K562 (cell line): ENCODE results near the gene PI4K2B.

Experiments
- CTCF ChIP-seq, 3 experiments: IDR thresholded peaks in 2 of 3; conservative IDR thresholded peaks in 1 of 3; 2 replicates each; pipeline ENCODE4 v1.5.1; 2011 to 2012; ENCODE audit warnings: low read length in 3 of 3, mild to moderate bottlenecking in 3 of 3, control low read depth in 2 of 3, improper control_type of control experiment in 1 of 3, inconsistent platforms in 1 of 3, low read depth in 1 of 3, mixed read lengths in 1 of 3, moderate library complexity in 1 of 3; ENCODE audit not compliant: insufficient read depth in 2 of 3
- EZH2 ChIP-seq: IDR thresholded peaks from 2 replicates; pipeline ENCODE4 v1.6.1; 2012; ENCODE audit warnings: low read depth, mild to moderate bottlenecking, inconsistent platforms, low read length, borderline replicate concordance
- HEY1 ChIP-seq: fragments of 250-450 bp; sonication (Bioruptor Pico); IDR thresholded peaks from 2 replicates; pipeline ENCODE4 v1.5.0; 2020; ENCODE audit warnings: mild to moderate bottlenecking, moderate library complexity, borderline replicate concordance
- L3MBTL2 ChIP-seq: fragments of 450-650 bp; IDR thresholded peaks from 2 replicates; pipeline ENCODE4 v1.6.1; 2016; ENCODE audit warnings: mild to moderate bottlenecking, moderate library complexity
- SOX6 ChIP-seq: fragments of 450-650 bp; IDR thresholded peaks from 2 replicates; pipeline ENCODE4 v1.6.1; 2014; ENCODE audit warnings: mild to moderate bottlenecking
- SRF ChIP-seq, 2 experiments: fragments of 250-450, 450-650 bp in 1 of 2; sonication (Bioruptor Pico) in 1 of 2; sonication (generic) in 1 of 2; formaldehyde crosslinking; IDR thresholded peaks; 2 replicates each; pipeline versions ENCODE4 v1.5.0 to v1.5.1; 2020 to 2022; ENCODE audit warnings: mild to moderate bottlenecking in 1 of 2, missing genetic modification reagents in 1 of 2
- TCFL5 ChIP-seq: fragments of 250-450 bp; sonication (Bioruptor Pico); conservative IDR thresholded peaks from 2 replicates; pipeline ENCODE4 v1.6.1; 2021; ENCODE audit warnings: mild to moderate bottlenecking, moderate library complexity, matching md5 sums
- ZBTB8A ChIP-seq: fragments of 450-650 bp; IDR thresholded peaks from 2 replicates; pipeline ENCODE4 v1.6.1; 2018; ENCODE audit warnings: mild to moderate bottlenecking, moderate library complexity; ENCODE audit not compliant: partially characterized antibody
- ZKSCAN8 ChIP-seq: fragments of 200-800 bp; sonication (Bioruptor generic); IDR thresholded peaks from 2 replicates; pipeline ENCODE4 v1.6.1; 2016; ENCODE audit warnings: missing genetic modification characterization, missing compliant biosample characterization

GRCh38 chr4:25252230-25253070 is 18.6 kb downstream of the PI4K2B start:
- TF ChIP-seq CTCF (IDR thresholded peaks at IDR 0.05 in 2 of 3, conservative IDR thresholded peaks at IDR 0.05 in 1 of 3; ENCODE audit: insufficient read depth in 2 of 3, low read depth in 1 of 3, low read length in 3 of 3) (no peak), EZH2 (no peak), ZBTB8A (no peak), HEY1 (CRISPR knock-in tag) (no peak), ZKSCAN8 (CRISPR knock-in tag) (no peak), L3MBTL2 (no peak), TCFL5 (no peak), SRF (CRISPR knock-in tag; IDR thresholded peaks at IDR 0.05) (no peak), SOX6 (no peak)
